GM19238 (cell line): ENCODE measurements around the gene SORBS1.
A peak's percentile ranks its signal among the peaks of the same experiment; 100 is the strongest.

Experiments used
- DNase-seq: peaks from one replicate; pipeline ENCODE4 v3.0.0; 2011; ENCODE audit warnings: low spot score; ENCODE audit not compliant: insufficient read length

The SORBS1 gene

DNA sequence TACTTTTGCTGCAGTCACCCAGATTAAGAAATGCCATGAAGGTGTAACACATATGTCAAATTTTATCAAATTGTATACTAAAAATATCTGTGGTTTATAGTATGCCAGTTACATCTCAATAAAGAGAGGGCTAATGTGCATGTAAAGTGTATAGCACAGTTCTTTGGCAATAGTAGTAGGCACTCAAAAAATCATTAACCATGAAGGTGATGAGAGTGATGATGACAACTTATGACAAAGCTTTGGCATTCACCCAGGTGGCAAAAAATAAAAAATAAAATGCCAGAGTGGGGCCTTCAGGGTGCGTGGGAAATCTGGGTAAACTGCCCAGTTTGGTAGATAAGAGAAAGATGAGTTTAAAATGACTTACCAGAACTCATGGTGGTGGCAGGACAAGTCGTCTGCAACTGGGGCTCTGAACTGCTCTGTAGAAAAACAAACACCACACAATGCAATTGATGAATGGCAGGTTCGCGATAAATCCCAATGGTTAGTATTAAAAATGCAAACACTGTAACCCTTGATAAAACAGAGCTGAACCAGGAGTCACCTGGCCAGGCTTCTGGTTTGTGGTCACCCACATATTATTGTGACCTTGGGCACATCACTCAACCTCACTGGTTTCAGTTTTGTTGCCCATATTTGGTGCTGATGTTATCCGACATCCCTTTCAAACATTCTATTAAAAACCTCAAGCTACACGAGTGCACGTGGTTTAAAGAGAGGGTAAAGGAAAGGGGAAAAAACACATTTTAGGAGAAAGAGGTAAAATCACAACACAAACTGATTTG is 120.2 kb downstream of the SORBS1 start:
- peak; percentile 21 for DNase-seq

DNA sequence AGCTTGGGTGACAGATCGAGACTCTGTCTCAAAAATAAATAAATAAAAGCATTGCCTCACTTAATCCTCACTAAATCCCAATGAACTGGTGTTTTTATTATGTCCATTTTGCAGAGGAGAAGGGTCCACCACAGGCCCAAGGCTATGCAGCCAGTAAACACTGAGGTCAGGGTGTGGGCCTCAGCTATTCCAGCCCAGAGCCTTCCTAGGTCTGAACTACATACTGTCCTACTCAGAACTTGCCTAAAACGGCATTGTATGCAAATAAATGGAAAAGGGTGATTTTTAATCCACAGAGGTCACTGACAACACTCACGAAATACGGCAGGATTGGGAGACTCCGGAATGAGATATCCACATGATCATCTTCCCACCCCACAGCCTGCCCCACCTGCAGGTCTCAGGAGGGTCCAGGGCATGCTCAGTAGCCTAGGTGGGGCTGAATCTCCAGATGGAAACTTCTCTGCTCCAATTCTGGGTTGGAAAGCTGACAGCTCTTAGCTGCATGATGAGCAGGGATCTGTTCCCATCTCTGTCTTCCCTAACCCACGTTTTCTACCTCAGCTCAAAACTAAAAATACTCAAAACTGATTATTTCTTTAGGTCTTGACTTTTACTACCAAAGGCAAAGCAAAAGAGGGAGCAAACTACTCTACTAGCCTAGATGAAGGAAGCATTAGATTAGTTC is 121.0 kb downstream of the SORBS1 start:
- no peak for DNase-seq

GRCh38 chr10:95438781-95439180 is 122.4 kb downstream of the SORBS1 start:
- no peak for DNase-seq

DNA sequence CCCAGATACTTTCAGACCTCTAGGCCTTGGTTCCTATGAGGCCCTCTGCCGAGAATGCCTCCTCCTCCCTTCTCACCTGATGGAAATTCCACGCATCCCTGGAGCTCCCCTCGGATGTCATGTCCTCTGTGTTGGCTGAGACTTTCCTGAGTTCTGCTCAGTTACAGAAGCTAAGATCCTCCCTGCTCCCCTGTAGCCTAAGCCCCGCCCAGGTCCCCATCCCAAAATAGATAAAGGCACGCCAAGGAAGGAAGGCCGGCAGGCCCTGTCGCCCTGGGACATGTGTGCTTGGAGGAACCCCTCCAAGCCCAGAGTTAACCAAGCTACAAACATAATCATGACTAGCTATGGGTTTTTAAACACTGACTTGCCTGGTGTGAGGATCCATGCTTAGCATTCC is 123.5 kb downstream of the SORBS1 start:
- DNase-seq: no peak

DNA sequence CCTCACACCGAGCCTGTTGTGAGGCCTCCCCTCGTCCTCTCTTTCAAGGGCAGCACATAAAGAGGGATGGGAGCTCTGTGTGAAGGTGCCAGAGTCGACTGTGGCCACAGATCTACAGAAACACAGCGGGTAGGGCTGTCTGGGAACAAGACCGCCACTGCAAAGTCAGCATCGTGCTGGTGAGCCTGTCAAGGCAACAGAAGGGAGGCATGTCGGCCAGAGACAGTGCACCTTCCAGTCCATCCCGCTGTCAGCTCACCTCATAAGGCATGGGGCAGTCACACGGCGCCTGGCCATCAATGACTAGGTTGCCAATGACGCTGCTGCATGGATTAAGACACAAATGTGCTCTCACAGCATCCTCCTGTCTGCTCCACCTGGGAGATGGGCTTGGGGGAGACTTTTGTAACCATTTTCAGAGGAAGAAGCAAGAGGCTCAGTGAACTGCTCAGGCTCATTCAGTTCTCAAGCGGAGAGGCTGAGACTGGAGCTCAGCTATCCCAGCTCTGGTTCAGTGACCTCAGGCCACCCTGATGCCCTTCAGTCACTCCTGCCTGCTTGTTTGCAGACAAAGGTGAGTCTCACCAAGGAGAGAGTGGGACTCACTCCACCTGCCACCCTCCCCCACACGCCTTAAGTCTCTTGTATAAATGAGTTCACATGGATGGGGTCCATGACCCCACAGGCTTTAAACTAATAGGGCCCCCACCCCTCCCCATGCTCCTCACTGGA is 125.5 kb downstream of the SORBS1 start:
- no peak for DNase-seq

GRCh38 chr10:95434583-95434982 is 126.6 kb downstream of the SORBS1 start:
- no peak for DNase-seq

GRCh38 chr10:95431900-95432342 is 129.2 kb downstream of the SORBS1 start:
- no peak for DNase-seq

DNA sequence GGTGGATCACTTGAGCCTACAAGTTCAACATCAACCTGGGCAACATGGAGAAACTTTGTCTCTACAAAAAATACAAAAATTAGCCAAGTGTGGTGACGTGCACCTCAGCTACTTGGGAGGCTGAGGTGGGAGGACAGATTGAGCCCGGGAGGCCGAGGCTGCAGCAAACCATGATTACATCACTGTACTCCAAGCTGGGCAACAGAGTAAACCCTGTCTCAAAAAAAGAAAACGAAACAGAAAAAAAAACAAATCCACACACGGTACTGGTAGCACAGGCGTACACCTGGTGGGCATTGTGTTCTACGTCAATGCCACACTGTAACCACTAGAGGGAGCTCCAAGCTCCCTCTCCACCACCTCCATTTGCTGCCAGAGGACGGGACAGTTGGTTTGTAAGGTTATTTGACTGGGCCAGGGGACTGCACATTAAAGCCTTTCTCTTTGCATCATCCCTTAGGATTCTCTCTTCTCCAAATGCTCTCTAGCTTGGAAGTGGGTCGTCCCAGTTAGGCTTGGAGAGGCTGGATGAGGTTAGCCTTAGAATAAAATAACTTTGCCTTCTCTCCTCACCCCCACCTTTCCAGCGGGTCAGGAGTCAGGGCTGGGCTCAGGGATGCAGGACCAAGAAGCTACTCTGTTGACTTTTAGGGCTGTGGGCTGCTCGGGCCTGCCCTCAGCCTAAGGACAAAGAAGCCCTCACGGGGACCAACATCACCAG is 130.8 kb downstream of the SORBS1 start:
- DNase-seq: peak; percentile 61

DNA sequence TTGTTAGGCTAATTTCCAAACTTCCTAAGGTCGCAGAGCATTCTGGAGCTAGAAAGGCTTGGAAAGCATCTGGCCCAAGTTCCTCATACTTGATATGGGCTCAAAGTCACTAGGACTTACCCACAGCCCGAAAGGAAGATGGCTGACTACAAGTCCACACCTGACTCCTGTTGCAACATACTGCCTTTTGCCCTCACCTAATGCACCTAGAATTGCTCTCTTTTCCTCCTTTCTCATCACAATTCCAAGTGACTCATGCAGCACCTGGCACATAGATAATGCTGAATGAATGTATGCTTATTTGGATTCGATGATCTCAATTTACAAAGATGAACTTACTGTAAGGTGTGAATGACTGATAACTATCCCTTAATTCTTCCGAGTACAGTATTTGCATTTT is 131.5 kb downstream of the SORBS1 start:
- DNase-seq: no peak

GRCh38 chr10:95428701-95429100 is 132.5 kb downstream of the SORBS1 start:
- DNase-seq: no peak

DNA sequence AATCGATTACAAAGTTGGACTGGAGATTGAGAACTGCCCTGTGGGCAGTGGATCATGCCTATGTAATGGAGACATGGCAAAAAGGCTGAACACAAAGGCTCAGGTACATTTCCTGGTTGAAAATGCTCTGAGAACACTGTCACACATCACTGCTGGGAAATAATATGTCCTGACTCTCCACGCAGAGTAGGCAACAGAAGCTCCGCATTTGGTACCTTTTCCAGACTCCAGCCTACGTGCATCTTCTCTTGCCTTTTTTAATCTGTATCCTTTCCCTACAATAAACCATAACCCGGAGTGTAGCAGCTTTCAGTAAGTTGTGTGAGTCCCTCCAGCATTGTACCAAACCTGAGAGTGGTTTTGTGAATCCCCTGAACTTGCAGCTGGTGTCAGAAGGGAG is 134.7 kb downstream of the SORBS1 start:
- DNase-seq: no peak

- no peak for DNase-seq
Measured at GRCh38 chr10:95425592-95426465, 135.3 kb downstream of the SORBS1 start.

DNA sequence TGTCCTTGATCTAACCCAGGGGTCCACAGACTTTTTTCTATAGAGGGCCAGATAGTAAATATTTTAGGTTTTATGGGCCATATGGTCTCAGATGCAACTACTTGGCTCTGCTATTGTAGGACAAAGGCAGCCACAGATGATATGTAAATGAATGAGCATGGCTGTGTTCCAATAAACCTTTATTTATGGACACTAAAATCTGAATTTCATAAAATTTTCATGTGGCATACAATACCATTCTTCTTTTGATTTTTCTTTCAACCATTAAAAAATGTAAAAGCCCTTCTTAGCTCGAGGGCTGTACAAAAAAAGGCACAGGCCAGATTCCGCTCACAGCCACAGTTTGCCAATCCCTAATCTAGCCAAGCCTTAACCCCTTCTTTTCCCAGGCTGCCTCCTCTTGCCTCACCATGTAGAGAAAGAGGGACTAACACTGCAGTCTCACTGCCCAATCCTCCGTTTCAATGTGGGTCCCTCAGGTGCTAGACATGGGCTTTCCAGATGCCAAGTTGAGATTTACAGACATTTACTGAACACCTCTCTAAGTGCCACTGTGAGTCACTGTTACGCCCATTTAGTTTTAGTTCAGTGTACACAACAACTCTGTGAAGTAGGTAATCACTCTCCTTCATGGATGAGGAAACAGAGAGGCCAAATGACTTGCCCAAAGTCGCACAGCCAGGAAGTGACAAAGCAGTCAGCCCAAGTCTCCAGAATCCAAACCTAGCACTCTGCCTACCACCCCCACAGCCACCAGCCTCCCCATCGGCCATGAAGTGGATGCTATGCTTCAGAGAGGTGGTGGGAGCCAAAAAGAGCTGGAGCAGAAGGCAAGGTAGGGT is 137.8 kb downstream of the SORBS1 start:
- no peak for DNase-seq

- no peak for DNase-seq
Measured at GRCh38 chr10:95422233-95422632, 138.9 kb downstream of the SORBS1 start.

DNA sequence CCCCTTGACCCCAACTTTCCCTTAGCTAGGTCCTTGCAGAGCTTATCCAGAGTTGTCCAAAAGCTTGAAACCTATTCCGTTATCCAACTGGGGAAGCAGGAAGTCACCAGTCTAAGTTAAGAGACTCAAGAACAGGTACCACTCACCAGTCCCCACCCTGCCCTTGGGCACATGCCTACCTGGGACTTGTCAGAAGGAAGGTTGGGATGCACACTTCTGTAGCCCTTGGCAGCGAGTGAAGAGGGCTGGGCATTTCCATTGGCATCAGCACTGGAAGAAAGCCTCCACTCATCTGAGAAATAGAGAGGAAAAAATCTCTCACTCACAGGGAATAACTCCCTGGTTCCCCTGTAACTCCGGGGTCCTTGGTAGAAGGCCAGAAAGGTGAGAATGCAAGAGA is 139.4 kb downstream of the SORBS1 start:
- DNase-seq: no peak

DNA sequence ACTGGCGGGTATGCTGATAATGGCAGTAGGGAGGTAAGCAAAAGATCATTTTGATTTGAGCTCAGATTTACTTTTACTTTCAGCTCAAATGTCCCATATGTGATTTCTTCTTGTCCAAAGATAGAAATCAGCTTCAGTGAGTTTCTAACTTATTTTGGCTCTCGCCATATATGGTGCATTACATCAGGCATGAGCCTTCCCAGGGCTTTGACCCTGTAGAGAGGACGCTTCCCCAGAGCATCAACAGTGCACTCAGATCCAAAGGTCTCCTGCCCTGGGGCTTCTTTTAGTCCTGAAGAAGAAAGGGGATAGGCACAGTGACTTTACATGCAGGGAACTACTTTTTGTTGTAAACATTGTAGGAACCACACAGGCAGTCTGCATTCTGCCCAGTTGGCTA is 141.8 kb downstream of the SORBS1 start:
- no peak for DNase-seq

DNA sequence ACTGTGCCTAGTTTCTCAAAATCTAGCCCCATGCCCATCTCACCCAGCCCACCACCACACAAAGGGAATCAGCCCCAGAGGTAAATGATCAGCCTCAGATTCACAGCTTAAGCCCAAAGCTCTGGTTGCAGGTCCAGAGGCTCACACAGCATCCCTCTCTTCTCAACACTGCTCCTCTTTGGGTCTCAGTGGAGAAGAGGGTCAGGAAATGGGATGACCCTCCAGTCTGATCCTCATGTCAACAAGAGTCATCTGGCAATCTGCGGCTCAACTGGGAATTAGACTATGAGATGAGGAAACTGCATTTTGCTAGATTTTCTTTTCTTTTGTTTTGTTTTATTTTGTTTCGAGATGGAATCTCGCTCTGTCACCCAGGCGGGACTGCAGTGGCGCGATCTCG is 144.2 kb downstream of the SORBS1 start:
- no peak for DNase-seq

- DNase-seq: no peak
Measured at GRCh38 chr10:95416270-95416669, 144.9 kb downstream of the SORBS1 start.

GRCh38 chr10:95415621-95416031 is 145.5 kb downstream of the SORBS1 start:
- no peak for DNase-seq
